ENCODE data around the gene SGO2.

GRCh38 chr2:200619279-200619678 lies 93.3 kb downstream of the SGO2 start:
- no peak for TF ChIP-seq POLR2A (IDR thresholded peaks at IDR 0.05; ENCODE audit: low read length)
- no peak for TF ChIP-seq GATA1 (IDR thresholded peaks at IDR 0.05; ENCODE audit: low read depth, low read length)

All from erythroblast (primary cell).